ENCODE data around the gene PTPRT. TPM values are rescaled to one million over a fixed set of nuclear protein-coding genes. Genes with fewer than 3 reads are reported as not detected.

Gene PTPRT
- total and polyA plus RNA-seq, 2 donors (not counting 1 experiment from before 2014, with no cell fraction given), result not detected

GRCh38 chr20:43102394-43102793, 87.3 kb downstream of the PTPRT start:
- DNase-seq (ENCODE audit: low read depth in 2 of 2), result no peak
- Histone ChIP-seq H3K4me3 (replicated peaks in 1 of 4; ENCODE audit: control extremely low read depth in 1 of 4, insufficient read depth in 1 of 4, low read depth in 3 of 4, low read length in 4 of 4) (no peak overlapping the region), H3K9me3 (ENCODE audit: control insufficient read depth, insufficient read depth, low read depth, low read length) (no peaks in the 10 kb centered on the region), H3K27me3 (ENCODE audit: control insufficient read depth, insufficient read depth, low read length) (no peaks in the 10 kb centered on the region), H3K9ac (ENCODE audit: insufficient read depth, low read length) (no peak overlapping the region), H3K4me1 (ENCODE audit: control insufficient read depth, extremely low read depth, insufficient read depth, low read length) (no peaks in the 10 kb centered on the region), H3K4me2 (ENCODE audit: extremely low read depth, insufficient read depth, low read length) (no peak overlapping the region), H2AFZ (ENCODE audit: low read length) (no peak overlapping the region), H3K36me3 (ENCODE audit: control insufficient read depth, insufficient read depth, low read length) (no peaks in the 10 kb centered on the region), H4K20me1 (ENCODE audit: control insufficient read depth, extremely low read depth, insufficient read depth, low read length) (no peaks in the 10 kb centered on the region), H3K79me2 (ENCODE audit: control insufficient read depth, insufficient read depth, low read length) (no peaks in the 10 kb centered on the region), H3K27ac (ENCODE audit: insufficient read depth, low read length) (no peak overlapping the region)
- TF ChIP-seq EZH2 (IDR thresholded peaks at IDR 0.05; ENCODE audit: low read length, missing control alignments) (no peak), CTCF (conservative IDR thresholded peaks at IDR 0.05 in 1 of 2, IDR thresholded peaks at IDR 0.05 in 1 of 2; ENCODE audit: low read depth in 1 of 2, low read length in 2 of 2) (no peak)

- no peak overlapping the region for H2AFZ ChIP-seq (ENCODE audit: low read length)
- H3K4me3 ChIP-seq (replicated peaks in 1 of 4; ENCODE audit: control extremely low read depth in 1 of 4, insufficient read depth in 1 of 4, low read depth in 3 of 4, low read length in 4 of 4), result no peak overlapping the region
- H3K27ac ChIP-seq (ENCODE audit: insufficient read depth, low read length), result no peak overlapping the region
- no peaks in the 10 kb centered on the region for H3K79me2 ChIP-seq (ENCODE audit: control insufficient read depth, insufficient read depth, low read length)
- H3K27me3 ChIP-seq (ENCODE audit: control insufficient read depth, insufficient read depth, low read length), result no peaks in the 10 kb centered on the region
- no peak for DNase-seq (ENCODE audit: low read depth in 2 of 2)
- H3K4me1 ChIP-seq (ENCODE audit: control insufficient read depth, extremely low read depth, insufficient read depth, low read length), result no peaks in the 10 kb centered on the region
- no peaks in the 10 kb centered on the region for H3K9me3 ChIP-seq (ENCODE audit: control insufficient read depth, insufficient read depth, low read depth, low read length)
- H4K20me1 ChIP-seq (ENCODE audit: control insufficient read depth, extremely low read depth, insufficient read depth, low read length), result no peaks in the 10 kb centered on the region
- no peak overlapping the region for H3K9ac ChIP-seq (ENCODE audit: insufficient read depth, low read length)
- TF ChIP-seq EZH2 (IDR thresholded peaks at IDR 0.05; ENCODE audit: low read length, missing control alignments), result no peak
- no peak for TF ChIP-seq CTCF (conservative IDR thresholded peaks at IDR 0.05 in 1 of 2, IDR thresholded peaks at IDR 0.05 in 1 of 2; ENCODE audit: low read depth in 1 of 2, low read length in 2 of 2)
- H3K4me2 ChIP-seq (ENCODE audit: extremely low read depth, insufficient read depth, low read length), result no peak overlapping the region
- H3K36me3 ChIP-seq (ENCODE audit: control insufficient read depth, insufficient read depth, low read length), result no peaks in the 10 kb centered on the region
Measured at GRCh38 chr20:43096931-43097260, 92.8 kb downstream of the PTPRT start.

- Histone ChIP-seq H4K20me1 (ENCODE audit: control insufficient read depth, extremely low read depth, insufficient read depth, low read length) (no peaks in the 10 kb centered on the region), H3K36me3 (ENCODE audit: control insufficient read depth, insufficient read depth, low read length) (no peaks in the 10 kb centered on the region), H3K9ac (ENCODE audit: insufficient read depth, low read length) (no peak overlapping the region), H3K27me3 (ENCODE audit: control insufficient read depth, insufficient read depth, low read length) (no peaks in the 10 kb centered on the region), H2AFZ (ENCODE audit: low read length) (no peak overlapping the region), H3K79me2 (ENCODE audit: control insufficient read depth, insufficient read depth, low read length) (no peaks in the 10 kb centered on the region), H3K27ac (ENCODE audit: insufficient read depth, low read length) (no peak overlapping the region), H3K9me3 (ENCODE audit: control insufficient read depth, insufficient read depth, low read depth, low read length) (no peaks in the 10 kb centered on the region), H3K4me2 (ENCODE audit: extremely low read depth, insufficient read depth, low read length) (no peak overlapping the region), H3K4me1 (ENCODE audit: control insufficient read depth, extremely low read depth, insufficient read depth, low read length) (no peaks in the 10 kb centered on the region), H3K4me3 (replicated peaks in 1 of 4; ENCODE audit: control extremely low read depth in 1 of 4, insufficient read depth in 1 of 4, low read depth in 3 of 4, low read length in 4 of 4) (no peak overlapping the region)
- DNase-seq (ENCODE audit: low read depth in 2 of 2), result no peak
- no peak for TF ChIP-seq CTCF (conservative IDR thresholded peaks at IDR 0.05 in 1 of 2, IDR thresholded peaks at IDR 0.05 in 1 of 2; ENCODE audit: low read depth in 1 of 2, low read length in 2 of 2)
- no peak for TF ChIP-seq EZH2 (IDR thresholded peaks at IDR 0.05; ENCODE audit: low read length, missing control alignments)
Measured at GRCh38 chr20:43096126-43096930, 93.4 kb downstream of the PTPRT start.
